GM12801 (cell line): ENCODE results near the gene TRIM54.
A peak's percentile ranks its signal among the peaks of the same experiment; 100 is the strongest.

Experiments
- CTCF ChIP-seq: IDR thresholded peaks from one replicate; pipeline ENCODE4 v1.5.1; 2011; ENCODE audit warnings: control low read depth; ENCODE audit not compliant: insufficient read length; ENCODE audit errors: extremely low read depth

TRIM54 gene

GRCh38 chr2:27296481-27296880, 14.3 kb downstream of the TRIM54 start:
- no peak for TF ChIP-seq CTCF

- no peak for TF ChIP-seq CTCF
Measured at GRCh38 chr2:27297195-27297594, 15.0 kb downstream of the TRIM54 start.

GRCh38 chr2:27298391-27299080, 16.3 kb downstream of the TRIM54 start:
- TF ChIP-seq CTCF = no peak

GRCh38 chr2:27303093-27304025, 21.1 kb downstream of the TRIM54 start:
- peak; percentile 48 for TF ChIP-seq CTCF

- no peak for TF ChIP-seq CTCF
Measured at GRCh38 chr2:27304488-27305240, 22.4 kb downstream of the TRIM54 start.

GRCh38 chr2:27305516-27305915, 23.3 kb downstream of the TRIM54 start:
- TF ChIP-seq CTCF = no peak

GRCh38 chr2:27306136-27306535, 23.9 kb downstream of the TRIM54 start:
- no peak for TF ChIP-seq CTCF
